H1 (cell line): Measurements from ENCODE around the gene AMOTL2. TPM values are rescaled to one million over a fixed set of nuclear protein-coding genes. Genes with fewer than 3 reads are reported as not detected.

Experiments used
- CTCF ChIA-PET: fragments of 300-600 bp; sonication (Branson Sonifier 250); formaldehyde crosslinking; loops from one replicate; lab custom pipeline; 2021; ENCODE audit not compliant: partially characterized antibody; lab: Charles Lee
- POLR2A ChIA-PET: fragments of 300-600 bp; sonication (Branson Sonifier 250); formaldehyde crosslinking; loops from one replicate; lab custom pipeline; 2021; ENCODE audit warnings: inconsistent platforms; ENCODE audit not compliant: partially characterized antibody; lab: Charles Lee
- DNase-seq, 2 experiments: peaks; one replicate each; pipeline versions ENCODE4 v3.0.0 to v3.0.0-alpha.2; 2010 to 2022; ENCODE audit warnings: low spot score in 2 of 2, low read depth in 1 of 2, mixed read lengths in 1 of 2
- FAIRE-seq: peaks from 2 replicates; lab custom pipeline; 2011; peaks lifted over from hg19 to GRCh38; lab: Jason Lieb, UNC
- H2AFZ ChIP-seq: 2 replicates; pipeline ENCODE4 v1.8.1; 2012; ENCODE audit warnings: low read length, inconsistent platforms
- H2AK5ac ChIP-seq: 2 replicates; pipeline ENCODE4 v1.6.1; 2013; ENCODE audit warnings: low read depth, low read length
- H2BK120ac ChIP-seq: replicated peaks from 2 replicates; pipeline ENCODE3; 2013; ENCODE audit warnings: low read depth, low read length, inconsistent platforms
- H2BK12ac ChIP-seq: 2 replicates; pipeline ENCODE4 v1.6.1; 2013; ENCODE audit warnings: low read depth, low read length
- H2BK15ac ChIP-seq: 2 replicates; pipeline ENCODE4 v1.6.1; 2013; ENCODE audit warnings: low read length
- H2BK20ac ChIP-seq: 2 replicates; pipeline ENCODE4 v1.6.1; 2013; ENCODE audit warnings: low read length
- H2BK5ac ChIP-seq: 2 replicates; pipeline ENCODE4 v1.6.1; 2013; ENCODE audit warnings: low read depth, low read length
- H3K14ac ChIP-seq: 2 replicates; pipeline ENCODE4 v1.6.1; 2013; ENCODE audit warnings: inconsistent platforms; ENCODE audit not compliant: insufficient read length
- H3K18ac ChIP-seq: 2 replicates; pipeline ENCODE4 v1.6.1; 2013; ENCODE audit warnings: low read length; ENCODE audit errors: extremely low read depth
- H3K23ac ChIP-seq: 2 replicates; pipeline ENCODE4 v1.6.1; 2013; ENCODE audit warnings: inconsistent platforms; ENCODE audit not compliant: insufficient read length
- H3K23me2 ChIP-seq: 2 replicates; pipeline ENCODE4 v1.6.1; 2013; ENCODE audit warnings: low read depth, low read length
- H3K27ac ChIP-seq: 2 replicates; pipeline ENCODE4 v1.6.1; 2011; ENCODE audit warnings: low read depth, low read length, inconsistent platforms
- H3K27me3 ChIP-seq, 4 experiments: replicated peaks in 1 of 4; 1 replicate in 1 of 4; 2 replicates in 3 of 4; pipeline versions ENCODE4 v1.6.1 to v1.8.1; 2011 to 2013; ENCODE audit warnings: low read length in 3 of 4, mild to moderate bottlenecking in 3 of 4, inconsistent platforms in 2 of 4, mixed read lengths in 2 of 4, moderate library complexity in 1 of 4; ENCODE audit not compliant: control insufficient read depth in 3 of 4, insufficient read depth in 3 of 4; ENCODE audit errors: extremely low read depth in 1 of 4
- H3K36me3 ChIP-seq, 4 experiments: 2 replicates each; pipeline versions ENCODE4 v1.6.1 to v1.8.1; 2011 to 2013; ENCODE audit warnings: mild to moderate bottlenecking in 4 of 4, low read length in 3 of 4, moderate library complexity in 2 of 4, control low read depth in 1 of 4, inconsistent platforms in 1 of 4; ENCODE audit not compliant: insufficient read depth in 4 of 4, control insufficient read depth in 2 of 4
- H3K4ac ChIP-seq: replicated peaks from 2 replicates; pipeline ENCODE3; 2013; ENCODE audit warnings: low read length, low read depth, mixed read lengths, inconsistent platforms; ENCODE audit not compliant: insufficient read length
- H3K4me1 ChIP-seq, 4 experiments: replicated peaks in 1 of 4; 1 replicate in 1 of 4; 2 replicates in 3 of 4; pipeline versions ENCODE4 v1.6.1 to v1.8.1; 2011 to 2013; ENCODE audit warnings: low read length in 3 of 4, inconsistent platforms in 2 of 4, mixed read lengths in 1 of 4; ENCODE audit not compliant: insufficient read depth in 4 of 4, control insufficient read depth in 3 of 4
- H3K4me2 ChIP-seq, 2 experiments: 2 replicates each; pipeline versions ENCODE4 v1.6.1 to v1.8.1; 2011 to 2013; ENCODE audit warnings: low read depth in 2 of 2, low read length in 2 of 2, control low read depth in 1 of 2, inconsistent platforms in 1 of 2, mild to moderate bottlenecking in 1 of 2; ENCODE audit not compliant: insufficient read depth in 1 of 2
- H3K4me3 ChIP-seq, 4 experiments: fragments of 200-600, 300-600 bp in 1 of 4; sonication (generic), shearing (Covaris generic), sonication (Bioruptor Twin) in 1 of 4; 2 replicates each; pipeline versions ENCODE4 v1.5.1 to v1.8.1; 2011 to 2016; ENCODE audit warnings: low read length in 4 of 4, low read depth in 3 of 4, control low read depth in 2 of 4, inconsistent platforms in 2 of 4, mild to moderate bottlenecking in 2 of 4, mixed read lengths in 1 of 4, moderate library complexity in 1 of 4; ENCODE audit not compliant: insufficient read depth in 2 of 4; ENCODE audit errors: extremely low read depth in 1 of 4
- H3K56ac ChIP-seq: replicated peaks from 2 replicates; pipeline ENCODE3; 2013; ENCODE audit warnings: low read depth, mild to moderate bottlenecking, mixed read lengths, low read length, inconsistent platforms; ENCODE audit not compliant: insufficient read length
- H3K79me1 ChIP-seq: 2 replicates; pipeline ENCODE4 v1.6.1; 2013; ENCODE audit warnings: low read depth, low read length, control low read depth
- H3K79me2 ChIP-seq, 2 experiments: 2 replicates each; pipeline versions ENCODE4 v1.6.1 to v1.8.1; 2012 to 2013; ENCODE audit warnings: low read length in 2 of 2, mild to moderate bottlenecking in 2 of 2, inconsistent platforms in 1 of 2; ENCODE audit not compliant: insufficient read depth in 2 of 2, control insufficient read depth in 1 of 2
- H3K9ac ChIP-seq, 4 experiments: replicated peaks in 1 of 4; 1 replicate in 1 of 4; 2 replicates in 3 of 4; pipeline versions ENCODE4 v1.6.1 to v1.8.1; 2011 to 2013; ENCODE audit warnings: low read depth in 3 of 4, low read length in 3 of 4, control low read depth in 2 of 4, mild to moderate bottlenecking in 2 of 4, moderate library complexity in 2 of 4, inconsistent platforms in 1 of 4; ENCODE audit errors: extremely low read depth in 1 of 4
- H3K9me3 ChIP-seq, 2 experiments: 2 replicates each; pipeline versions ENCODE4 v1.6.1 to v1.8.1; 2012 to 2013; ENCODE audit warnings: mild to moderate bottlenecking in 2 of 2, moderate library complexity in 2 of 2, control low read depth in 1 of 2, inconsistent platforms in 1 of 2, low read depth in 1 of 2, low read length in 1 of 2, mixed read lengths in 1 of 2; ENCODE audit not compliant: insufficient read depth in 2 of 2
- H4K20me1 ChIP-seq, 2 experiments: replicated peaks in 1 of 2; 2 replicates each; pipeline versions ENCODE3 to v1.8.1; 2011 to 2013; ENCODE audit warnings: inconsistent platforms in 2 of 2, low read length in 2 of 2, mild to moderate bottlenecking in 1 of 2; ENCODE audit not compliant: insufficient read depth in 2 of 2, control insufficient read depth in 1 of 2
- H4K5ac ChIP-seq: 2 replicates; pipeline ENCODE4 v1.6.1; 2013; ENCODE audit warnings: low read length, low read depth, mixed read lengths, inconsistent platforms; ENCODE audit not compliant: insufficient read length
- H4K8ac ChIP-seq: 2 replicates; pipeline ENCODE4 v1.8.0; 2013; ENCODE audit warnings: mild to moderate bottlenecking, moderate library complexity, low read length, inconsistent platforms; ENCODE audit not compliant: insufficient read depth; ENCODE audit errors: extremely low read depth
- H4K91ac ChIP-seq: replicated peaks from 2 replicates; pipeline ENCODE3; 2013; ENCODE audit warnings: low read length, mixed read lengths, inconsistent platforms; ENCODE audit not compliant: insufficient read length
- BACH1 ChIP-seq: IDR thresholded peaks from 2 replicates; pipeline ENCODE4 v1.6.1; 2012; ENCODE audit warnings: low read length, improper control_type of control experiment
- BCL11A ChIP-seq, 2 experiments: IDR thresholded peaks; one replicate each; pipeline ENCODE4 v1.6.1; 2011; ENCODE audit warnings: low read depth in 2 of 2, low read length in 2 of 2, mild to moderate bottlenecking in 2 of 2
- CHD2 ChIP-seq: IDR thresholded peaks from 2 replicates; pipeline ENCODE4 v1.6.1; 2012; ENCODE audit warnings: low read length, improper control_type of control experiment
- CTBP2 ChIP-seq: IDR thresholded peaks from 2 replicates; pipeline ENCODE4 v1.7.0; 2011; ENCODE audit warnings: borderline replicate concordance, mild to moderate bottlenecking, moderate library complexity, mixed read lengths, low read length; ENCODE audit not compliant: insufficient read depth, insufficient read length
- EGR1 ChIP-seq: IDR thresholded peaks from 2 replicates; pipeline ENCODE4 v1.6.1; 2011; ENCODE audit warnings: low read depth, low read length, borderline replicate concordance
- KDM1A ChIP-seq: fragments of 200-600, 300-600 bp; sonication (generic); IDR thresholded peaks from 2 replicates; pipeline ENCODE4 v1.7.1; 2016; ENCODE audit warnings: mild to moderate bottlenecking, low read length, borderline replicate concordance
- KDM4A ChIP-seq: IDR thresholded peaks from one replicate; pipeline ENCODE4 v1.7.1; 2012; ENCODE audit warnings: low read depth, mild to moderate bottlenecking, moderate library complexity, low read length, inconsistent platforms; ENCODE audit not compliant: severe bottlenecking
- NANOG ChIP-seq: IDR thresholded peaks from 2 replicates; pipeline ENCODE4 v1.6.1; 2011; ENCODE audit warnings: low read length, low read depth, mild to moderate bottlenecking, inconsistent platforms; ENCODE audit not compliant: insufficient read depth, poor library complexity, severe bottlenecking
- RNF2 ChIP-seq: fragments of 200-900, 300-1000 bp; sonication (generic); IDR thresholded peaks from 2 replicates; pipeline ENCODE4 v1.7.1; 2016; ENCODE audit warnings: borderline replicate concordance, low read depth, mild to moderate bottlenecking, antibody characterized with exemption, low read length; ENCODE audit not compliant: poor library complexity, severe bottlenecking; ENCODE audit errors: missing control alignments
- SP2 ChIP-seq: IDR thresholded peaks from 2 replicates; pipeline ENCODE4 v1.6.1; 2012; ENCODE audit warnings: mild to moderate bottlenecking, low read length, inconsistent platforms
- SUZ12 ChIP-seq: fragments of 200-600 bp; sonication (generic); IDR thresholded peaks from 2 replicates; pipeline ENCODE4 v1.6.1; 2012; ENCODE audit warnings: mild to moderate bottlenecking, inconsistent platforms, low read length, moderate library complexity, mixed read lengths
- WGBS, 2 experiments: shearing (Covaris generic) in 1 of 2; methylation state at CpG; one replicate each; pipeline versions ENCODE4 v1.1.6 to v1.1.7; 2013 to 2015; ENCODE audit warnings: low lambda C conversion rate in 2 of 2, mixed read lengths in 2 of 2, inconsistent platforms in 1 of 2, low coverage in 1 of 2, missing lambda C conversion rate in 1 of 2; ENCODE audit not compliant: insufficient replicate concordance in 2 of 2, insufficient coverage in 1 of 2, insufficient read length in 1 of 2; ENCODE audit errors: extremely low coverage in 1 of 2, missing lambda C conversion rate in 1 of 2; 5-methylcytosine and 5-hydroxymethylcytosine counted together
- polyA plus RNA-seq, 7 experiments: library from polyadenylated mRNA; depleted of rRNA in 3 of 7; stranded (reverse) in 5 of 7; unstranded in 2 of 7; fragments of >200 nt in 5 of 7; fragments of 200-250 nt in 2 of 7; gene quantifications; 1 replicate in 5 of 7; 2 replicates in 1 of 7; 4 replicates in 1 of 7; pipeline versions ENCODE4 v1.2.1 to v1.2.3, GENCODE V29; 2011 to 2013; ENCODE audit warnings: missing spikeins in 2 of 7, mixed read lengths in 2 of 7
- total RNA-seq: library from RNA; stranded (reverse); fragmentation: NEBNext Ultra II Directional; extraction: Animal tissue kit (Norgen Biotek cat#: 25700); gene quantifications from 2 replicates; pipeline ENCODE4 v1.2.1, GENCODE V29; 2021
- TF ChIP-seq, protein P1 (sequence below): IDR thresholded peaks from 2 replicates; pipeline ENCODE4 v1.6.1; 2011; ENCODE audit warnings: low read depth, mild to moderate bottlenecking, low read length; ENCODE audit not compliant: insufficient read depth

AMOTL2 gene
- total and polyA plus RNA-seq, 2 of the 8 experiments (the other 6 are each of a cell fraction or from before 2014, with no cell fraction given) = 19.0 to 63.7 TPM

DNA sequence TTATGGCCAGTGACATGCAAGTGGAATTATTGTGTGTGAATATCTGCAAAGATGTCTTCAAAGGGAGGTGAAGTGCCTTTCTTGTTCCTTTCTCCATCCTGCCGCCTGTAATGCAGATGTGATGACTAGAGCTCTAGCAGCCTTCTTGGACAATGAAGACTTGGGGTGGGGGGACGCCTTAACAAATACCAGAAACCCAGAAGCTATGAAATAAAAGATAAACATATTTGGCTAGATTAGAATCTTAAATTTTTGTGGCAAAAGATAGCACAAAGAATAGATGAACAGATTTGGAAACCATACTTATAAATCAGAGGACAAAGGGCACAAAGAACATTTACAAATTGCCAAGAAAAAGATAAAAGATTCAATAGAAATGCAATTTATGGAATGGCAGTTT is 56.1 kb downstream of the AMOTL2 start:
- 83% methylated on average over 2 of the region's 2 CpGs; no CpG with 5 or more reads in 1 of the 2 experiments for WGBS, 2 experiments
- no peak overlapping the region for H3K18ac ChIP-seq
- H3K79me1 ChIP-seq = no peaks in the 10 kb centered on the region
- no peak overlapping the region for H3K27ac ChIP-seq
- ChIA-PET CTCF (interaction anchor here (1.1 to 7.8 kb wide), 11 partner anchors 9 to 158 kb away, joined by 3 to 77 read pairs (median 5); no protein-coding TSS in a partner anchor), POLR2A (interaction anchor here (6.9 to 27.3 kb wide), 2 partner anchors 11 to 46 kb away, joined by 100 to 804 read pairs; partner anchors contain the start of gene AMOTL2)
- no peak overlapping the region for H3K9ac ChIP-seq
- H3K4me3 ChIP-seq = no peak overlapping the region
- no peak overlapping the region for H4K5ac ChIP-seq
- no peaks in the 10 kb centered on the region for H3K79me2 ChIP-seq
- no peaks in the 10 kb centered on the region for H4K20me1 ChIP-seq
- H3K4me1 ChIP-seq = peaks cover 9 to 23% (median 14%) of the 10 kb centered on the region in 4 experiments
- no peak overlapping the region for H3K56ac ChIP-seq
- H3K4me2 ChIP-seq = no peak overlapping the region
- H2BK12ac ChIP-seq = no peak overlapping the region
- no peak overlapping the region for H2BK15ac ChIP-seq
- no peak overlapping the region for H3K4ac ChIP-seq
- FAIRE-seq (no peak), DNase-seq (no peak)
- H3K23me2 ChIP-seq = no peaks in the 10 kb centered on the region; the same call in 1 of the 2 replicates
- H3K23ac ChIP-seq = no peak overlapping the region
- H2AK5ac ChIP-seq = no peak overlapping the region
- H3K36me3 ChIP-seq = no peaks in the 10 kb centered on the region
- H3K14ac ChIP-seq = no peak overlapping the region
- H4K91ac ChIP-seq = no peak overlapping the region
- no peak overlapping the region for H2AFZ ChIP-seq
- H3K27me3 ChIP-seq = peaks cover 6 to 19% (median 13%) of the 10 kb centered on the region in 4 experiments
- no peak overlapping the region for H4K8ac ChIP-seq
- no peak overlapping the region for H2BK120ac ChIP-seq
- H2BK5ac ChIP-seq = no peak overlapping the region
- no peaks in the 10 kb centered on the region for H3K9me3 ChIP-seq
- H2BK20ac ChIP-seq = no peak overlapping the region
- TF ChIP-seq RNF2 (no peak), CTBP2 (no peak), KDM1A (no peak), BCL11A (IDR thresholded peaks at IDR 0.05; ENCODE audit: low read depth in 2 of 2, low read length in 2 of 2) (no peak), SP2 (no peak), KDM4A (no peak), CHD2 (no peak), SUZ12 (no peak), EGR1 (no peak), BACH1 (no peak), NANOG (no peak)
- TF ChIP-seq, protein P1, sequence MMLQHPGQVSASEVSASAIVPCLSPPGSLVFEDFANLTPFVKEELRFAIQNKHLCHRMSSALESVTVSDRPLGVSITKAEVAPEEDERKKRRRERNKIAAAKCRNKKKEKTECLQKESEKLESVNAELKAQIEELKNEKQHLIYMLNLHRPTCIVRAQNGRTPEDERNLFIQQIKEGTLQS = no peak
